DND-41 (cell line): ENCODE measurements around the gene TAF13.

ENCODE experiments used
- ATAC-seq: fragments of 200-7000 bp; cut with Tn5 transposase; 3 replicates; pipeline ENCODE4 v1.9.1; 2021; ENCODE audit warnings: low read depth; ENCODE audit not compliant: insufficient read depth
- DNase-seq: peaks from one replicate; pipeline ENCODE4 v3.0.0-alpha.2; 2020
- H2AFZ ChIP-seq: 2 replicates; pipeline ENCODE4 v1.6.0; 2012; ENCODE audit warnings: low read depth, low read length
- H3K27ac ChIP-seq: 2 replicates; pipeline ENCODE4 v1.5.1; 2012; ENCODE audit warnings: low read length, inconsistent platforms
- H3K27me3 ChIP-seq: fragments of 200-600 bp; sonication (generic); 2 replicates; pipeline ENCODE4 v1.6.0; 2012; ENCODE audit warnings: low read length, mild to moderate bottlenecking, inconsistent platforms; ENCODE audit not compliant: insufficient read depth, poor library complexity
- H3K36me3 ChIP-seq: 2 replicates; pipeline ENCODE4 v1.5.1; 2012; ENCODE audit warnings: low read length, inconsistent platforms; ENCODE audit not compliant: insufficient read depth
- H3K4me1 ChIP-seq: 2 replicates; pipeline ENCODE4 v1.5.1; 2012; ENCODE audit warnings: mild to moderate bottlenecking, low read length; ENCODE audit not compliant: insufficient read depth
- H3K4me2 ChIP-seq: 2 replicates; pipeline ENCODE4 v1.6.0; 2012; ENCODE audit warnings: mild to moderate bottlenecking, moderate library complexity, low read length, inconsistent platforms; ENCODE audit not compliant: insufficient read depth
- H3K4me3 ChIP-seq, 2 experiments: fragments of 200-600 bp in 1 of 2; shearing (Covaris generic) in 1 of 2; 2 replicates each; pipeline ENCODE4 v1.5.1; 2012 to 2016; ENCODE audit warnings: inconsistent platforms in 2 of 2, low read length in 2 of 2, mild to moderate bottlenecking in 2 of 2, low read depth in 1 of 2, moderate library complexity in 1 of 2
- H3K79me2 ChIP-seq: 2 replicates; pipeline ENCODE4 v1.6.0; 2012; ENCODE audit warnings: low read length, inconsistent platforms; ENCODE audit not compliant: insufficient read depth
- H3K9ac ChIP-seq: 2 replicates; pipeline ENCODE4 v1.6.0; 2012; ENCODE audit warnings: low read depth, mild to moderate bottlenecking, inconsistent platforms, low read length, moderate library complexity
- H3K9me3 ChIP-seq: 2 replicates; pipeline ENCODE4 v1.5.1; 2012; ENCODE audit warnings: low read length, moderate library complexity, mild to moderate bottlenecking, inconsistent platforms; ENCODE audit not compliant: insufficient read depth, severe bottlenecking
- H4K20me1 ChIP-seq: 2 replicates; pipeline ENCODE4 v1.6.0; 2012; ENCODE audit warnings: low read length; ENCODE audit not compliant: insufficient read depth
- EZH2 ChIP-seq: IDR thresholded peaks from 3 replicates; pipeline ENCODE4 v1.6.1; 2012; ENCODE audit warnings: borderline replicate concordance, low read depth, mild to moderate bottlenecking, moderate library complexity, low read length, inconsistent platforms; ENCODE audit not compliant: severe bottlenecking
- TF ChIP-seq, protein P1 (sequence below): IDR thresholded peaks from 2 replicates; pipeline ENCODE4 v1.5.1; 2012; ENCODE audit warnings: borderline replicate concordance, low read length, moderate library complexity, mild to moderate bottlenecking; ENCODE audit not compliant: poor library complexity, severe bottlenecking; ENCODE audit errors: extremely low read depth

The TAF13 gene

DNA sequence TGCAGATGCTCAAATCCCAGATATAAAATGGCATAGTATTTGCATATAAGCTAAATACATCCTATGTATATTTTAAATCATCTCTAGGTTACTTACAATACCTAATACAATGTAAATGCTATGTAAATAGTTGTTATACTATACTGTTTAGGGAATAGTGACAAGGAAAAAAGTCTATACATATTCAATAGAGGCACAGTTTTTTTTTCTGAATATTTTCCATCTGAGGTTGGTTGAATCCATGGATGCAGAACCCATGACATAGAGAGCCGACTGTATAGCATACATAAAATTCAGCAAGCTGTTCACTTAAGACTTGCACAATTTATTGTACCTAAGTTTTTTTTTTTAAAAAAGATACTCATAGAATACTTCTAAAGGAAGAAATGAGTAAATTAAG lies 6.5 kb downstream of the TAF13 start:
- peaks cover under 1% of the 10 kb centered on the region; the same call in 1 of the 2 replicates for H3K4me1 ChIP-seq
- DNase-seq, result no peak
- ATAC-seq, result no peak
- no peak overlapping the region for H3K9ac ChIP-seq
- H3K4me3 ChIP-seq, result no peak overlapping the region
- no peaks in the 10 kb centered on the region for H4K20me1 ChIP-seq
- H3K27ac ChIP-seq, result no peak overlapping the region
- peaks cover 10% of the 10 kb centered on the region; the same call in 1 of the 2 replicates for H3K79me2 ChIP-seq
- H3K4me2 ChIP-seq, result no peak overlapping the region
- no peak for TF ChIP-seq EZH2
- TF ChIP-seq, protein P1, sequence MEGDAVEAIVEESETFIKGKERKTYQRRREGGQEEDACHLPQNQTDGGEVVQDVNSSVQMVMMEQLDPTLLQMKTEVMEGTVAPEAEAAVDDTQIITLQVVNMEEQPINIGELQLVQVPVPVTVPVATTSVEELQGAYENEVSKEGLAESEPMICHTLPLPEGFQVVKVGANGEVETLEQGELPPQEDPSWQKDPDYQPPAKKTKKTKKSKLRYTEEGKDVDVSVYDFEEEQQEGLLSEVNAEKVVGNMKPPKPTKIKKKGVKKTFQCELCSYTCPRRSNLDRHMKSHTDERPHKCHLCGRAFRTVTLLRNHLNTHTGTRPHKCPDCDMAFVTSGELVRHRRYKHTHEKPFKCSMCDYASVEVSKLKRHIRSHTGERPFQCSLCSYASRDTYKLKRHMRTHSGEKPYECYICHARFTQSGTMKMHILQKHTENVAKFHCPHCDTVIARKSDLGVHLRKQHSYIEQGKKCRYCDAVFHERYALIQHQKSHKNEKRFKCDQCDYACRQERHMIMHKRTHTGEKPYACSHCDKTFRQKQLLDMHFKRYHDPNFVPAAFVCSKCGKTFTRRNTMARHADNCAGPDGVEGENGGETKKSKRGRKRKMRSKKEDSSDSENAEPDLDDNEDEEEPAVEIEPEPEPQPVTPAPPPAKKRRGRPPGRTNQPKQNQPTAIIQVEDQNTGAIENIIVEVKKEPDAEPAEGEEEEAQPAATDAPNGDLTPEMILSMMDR, result no peak
- no peaks in the 10 kb centered on the region for H3K9me3 ChIP-seq
- H3K36me3 ChIP-seq, result peaks cover 14% of the 10 kb centered on the region; the same call in 1 of the 2 replicates
- no peak overlapping the region for H2AFZ ChIP-seq
- no peaks in the 10 kb centered on the region for H3K27me3 ChIP-seq

DNA sequence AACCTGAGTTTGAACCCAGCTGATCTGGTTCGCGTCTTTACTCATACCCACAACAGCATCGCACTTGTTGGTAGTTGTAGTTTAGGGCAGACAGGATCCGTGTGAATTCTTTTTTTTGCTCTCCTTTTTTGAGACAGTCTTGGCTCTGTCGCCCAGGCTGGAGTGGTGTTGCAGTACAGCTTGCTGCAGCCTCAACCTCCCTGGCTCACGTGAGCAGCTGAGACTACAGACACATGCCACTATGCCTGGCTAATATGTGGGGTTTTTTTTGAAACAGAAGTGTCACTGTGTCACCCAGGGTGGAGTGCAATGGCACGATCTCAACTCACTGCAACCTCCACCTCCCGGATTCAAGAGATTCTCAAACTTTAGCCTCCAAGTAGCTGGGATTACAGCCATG lies 7.9 kb downstream of the TAF13 start:
- no peak overlapping the region for H3K4me2 ChIP-seq
- peaks cover 21% of the 10 kb centered on the region; the same call in 1 of the 2 replicates for H3K36me3 ChIP-seq
- ATAC-seq (no peak), DNase-seq (no peak)
- no peaks in the 10 kb centered on the region for H3K27me3 ChIP-seq
- no peaks in the 10 kb centered on the region for H4K20me1 ChIP-seq
- H3K4me3 ChIP-seq, result no peak overlapping the region
- H3K4me1 ChIP-seq, result no peaks in the 10 kb centered on the region
- H3K9me3 ChIP-seq, result no peaks in the 10 kb centered on the region
- TF ChIP-seq EZH2, result no peak
- TF ChIP-seq, protein P1, result no peak
- no peak overlapping the region for H3K9ac ChIP-seq
- no peak overlapping the region for H3K27ac ChIP-seq
- no peak overlapping the region for H2AFZ ChIP-seq
- H3K79me2 ChIP-seq, result peaks cover 4% of the 10 kb centered on the region; the same call in 1 of the 2 replicates

DNA sequence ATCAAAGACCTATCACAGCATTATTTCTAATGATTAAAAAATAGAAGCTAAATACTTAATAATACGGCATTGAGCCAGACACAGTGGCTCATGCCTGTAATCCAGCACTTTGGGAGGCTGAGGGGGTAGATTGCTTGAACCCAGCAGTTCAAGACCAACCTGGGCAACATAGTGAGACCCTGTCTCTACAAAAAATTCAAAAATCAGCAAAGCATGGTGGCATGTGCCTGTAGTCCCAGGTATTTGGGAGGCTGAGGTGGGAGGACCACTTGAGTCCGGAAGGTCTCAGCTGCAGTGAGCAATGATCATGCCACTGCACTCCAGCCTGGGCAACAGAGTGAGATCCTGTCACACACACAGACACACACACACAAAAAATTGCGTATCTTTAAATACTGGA lies 10.7 kb downstream of the TAF13 start:
- ATAC-seq (no peak), DNase-seq (no peak)
- TF ChIP-seq, protein P1, result no peak
- no peak for TF ChIP-seq EZH2
- Histone ChIP-seq H3K27me3 (no peaks in the 10 kb centered on the region), H3K4me2 (no peak overlapping the region), H3K9me3 (no peaks in the 10 kb centered on the region), H4K20me1 (no peaks in the 10 kb centered on the region), H3K36me3 (peaks cover 21% of the 10 kb centered on the region; the same call in 1 of the 2 replicates), H2AFZ (no peak overlapping the region), H3K9ac (no peak overlapping the region), H3K27ac (no peak overlapping the region), H3K79me2 (no peaks in the 10 kb centered on the region), H3K4me1 (no peaks in the 10 kb centered on the region), H3K4me3 (no peak overlapping the region)

DNA sequence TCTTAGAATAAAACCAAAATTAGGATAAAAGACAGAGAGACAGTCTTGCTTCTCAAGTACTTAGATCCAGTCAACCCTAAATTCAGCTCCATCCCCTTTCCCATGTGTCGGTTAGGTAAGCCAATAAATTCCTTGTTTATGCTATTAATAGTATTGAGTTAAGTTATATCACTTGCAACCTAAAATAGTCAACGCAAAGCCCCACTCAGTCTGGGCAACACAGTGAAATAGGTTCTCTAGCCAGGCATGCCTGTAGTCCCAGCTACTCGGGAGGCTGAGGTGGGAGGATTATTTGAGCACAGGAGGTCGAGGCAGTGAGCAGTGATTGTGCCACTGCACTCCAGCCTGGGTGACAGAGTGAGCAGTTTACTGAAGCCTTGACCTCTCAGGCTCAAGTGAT lies 14.6 kb downstream of the TAF13 start:
- TF ChIP-seq, protein P1, result no peak
- TF ChIP-seq EZH2, result no peak
- no peaks in the 10 kb centered on the region for H3K79me2 ChIP-seq
- ATAC-seq, result no peak
- H3K9ac ChIP-seq, result no peak overlapping the region
- H3K4me3 ChIP-seq, result no peak overlapping the region
- H3K27ac ChIP-seq, result no peak overlapping the region
- no peaks in the 10 kb centered on the region for H3K9me3 ChIP-seq
- H4K20me1 ChIP-seq, result no peaks in the 10 kb centered on the region
- DNase-seq, result no peak
- no peak overlapping the region for H3K4me2 ChIP-seq
- H3K36me3 ChIP-seq, result peaks cover 15% of the 10 kb centered on the region; the same call in 1 of the 2 replicates
- no peaks in the 10 kb centered on the region for H3K27me3 ChIP-seq
- no peaks in the 10 kb centered on the region for H3K4me1 ChIP-seq
- no peak overlapping the region for H2AFZ ChIP-seq
